ENCODE measurements around the gene POLR2E. TPM values are rescaled to one million over a fixed set of nuclear protein-coding genes. Genes with fewer than 3 reads are reported as not detected.

Gene POLR2E
- total RNA-seq, 3 donors from 2014 or later = 108 to 138 (median 133) TPM

GRCh38 chr19:1049800-1050199 lies 45.4 kb downstream of the POLR2E start:
- Histone ChIP-seq H3K9me3 (no peaks in the 10 kb centered on the region), H3K4me1 (ENCODE audit: low read depth) (no peaks in the 10 kb centered on the region), H3K36me3 (ENCODE audit: low read depth) (no peaks in the 10 kb centered on the region), H3K4me3 (no peak overlapping the region)
- intact Hi-C loops (cut with DNase I, micrococcal nuclease) = no loop called here
- no peak for TF ChIP-seq CTCF (IDR thresholded peaks at IDR 0.05)
- ATAC-seq = no peak
- DNase-seq = peak in 1 of 3 donors; percentile 33

GRCh38 chr19:1049106-1049505 lies 46.1 kb downstream of the POLR2E start:
- TF ChIP-seq CTCF (IDR thresholded peaks at IDR 0.05) = no peak
- DNase-seq = no peak
- ATAC-seq = no peak
- H3K4me1 ChIP-seq (ENCODE audit: low read depth) = no peaks in the 10 kb centered on the region
- H3K36me3 ChIP-seq (ENCODE audit: low read depth) = no peaks in the 10 kb centered on the region
- H3K4me3 ChIP-seq = no peak overlapping the region
- intact Hi-C loops (cut with DNase I, micrococcal nuclease) = no loop called here
- H3K9me3 ChIP-seq = no peaks in the 10 kb centered on the region

DNA sequence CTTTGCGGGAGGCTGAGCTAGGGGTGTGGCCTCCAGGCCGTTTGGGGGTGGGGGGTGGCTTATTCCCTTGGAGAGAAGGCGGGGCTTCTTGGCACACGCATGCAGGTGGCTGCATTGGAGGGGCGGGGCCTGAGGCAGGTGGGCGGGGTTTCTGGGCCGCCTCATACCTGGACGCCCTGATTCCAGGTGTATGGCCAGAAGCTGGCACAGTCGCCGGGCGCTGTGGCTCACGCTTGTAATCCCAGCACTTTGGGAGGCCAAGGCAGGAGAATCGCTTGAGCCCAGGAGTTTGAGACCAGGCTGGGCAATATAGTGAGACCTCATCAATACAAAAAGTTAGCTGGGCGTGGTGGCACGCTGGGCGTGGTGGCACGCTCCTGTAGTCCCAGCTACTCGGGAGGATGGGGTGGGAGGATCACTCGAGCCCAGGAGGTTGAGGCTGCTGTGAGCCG lies 47.5 kb downstream of the POLR2E start:
- no peak for TF ChIP-seq CTCF (IDR thresholded peaks at IDR 0.05)
- peaks cover 6% of the 10 kb centered on the region for H3K4me1 ChIP-seq (ENCODE audit: low read depth)
- intact Hi-C loops (cut with DNase I, micrococcal nuclease) = no loop called here
- ATAC-seq (peak; percentile 61), DNase-seq (peak; percentile 75 to 82 (median 80))
- no peaks in the 10 kb centered on the region for H3K36me3 ChIP-seq (ENCODE audit: low read depth)
- no peak overlapping the region for H3K4me3 ChIP-seq
- H3K9me3 ChIP-seq = no peaks in the 10 kb centered on the region

- Histone ChIP-seq H3K9me3 (no peaks in the 10 kb centered on the region), H3K4me1 (ENCODE audit: low read depth) (peaks cover 12% of the 10 kb centered on the region), H3K4me3 (no peak overlapping the region), H3K36me3 (ENCODE audit: low read depth) (no peaks in the 10 kb centered on the region)
- intact Hi-C loops (cut with DNase I, micrococcal nuclease) = no loop called here
- TF ChIP-seq CTCF (IDR thresholded peaks at IDR 0.05) = no peak
- DNase-seq = peak in 2 of 3 donors; percentile 30 to 63
- ATAC-seq = no peak
Observed at GRCh38 chr19:1046836-1047695, 48.1 kb downstream of the POLR2E start.

GRCh38 chr19:1046117-1046626 lies 49.0 kb downstream of the POLR2E start:
- no peak for TF ChIP-seq CTCF (IDR thresholded peaks at IDR 0.05)
- Histone ChIP-seq H3K9me3 (no peaks in the 10 kb centered on the region), H3K4me1 (ENCODE audit: low read depth) (peaks cover 20% of the 10 kb centered on the region), H3K4me3 (no peak overlapping the region), H3K36me3 (ENCODE audit: low read depth) (no peaks in the 10 kb centered on the region)
- intact Hi-C loops (cut with DNase I, micrococcal nuclease) = no loop called here
- no peak for ATAC-seq
- peak in 1 of 3 donors; percentile 54 for DNase-seq
